SU-DHL-6 (cell line): ENCODE results near the gene HS2ST1.

ENCODE experiments used
- H2AFZ ChIP-seq: fragments of 200-600 bp; sonication (generic); 2 replicates; pipeline ENCODE4 v1.6.1; 2014; ENCODE audit warnings: low read depth, mild to moderate bottlenecking, moderate library complexity, mixed read lengths, antibody characterized with exemption, low read length; ENCODE audit not compliant: severe bottlenecking
- H3F3A ChIP-seq: fragments of 200-600 bp; shearing (Covaris generic); 2 replicates; pipeline ENCODE4 v1.6.0; 2016; ENCODE audit warnings: antibody characterized with exemption, mild to moderate bottlenecking; ENCODE audit not compliant: insufficient read depth
- H3K27ac ChIP-seq: fragments of 200-600 bp; sonication (generic); 2 replicates; pipeline ENCODE4 v1.5.1; 2016; ENCODE audit warnings: low read depth, mild to moderate bottlenecking, low read length, moderate library complexity, mixed read lengths
- H3K27me3 ChIP-seq: fragments of 200-600 bp; sonication (generic), shearing (Covaris generic); 2 replicates; pipeline ENCODE4 v1.6.0; 2014; ENCODE audit warnings: mild to moderate bottlenecking, low read length
- H3K36me3 ChIP-seq: fragments of 200-600 bp; sonication (generic); 2 replicates; pipeline ENCODE4 v1.6.1; 2014; ENCODE audit warnings: mild to moderate bottlenecking, low read length, mixed read lengths
- H3K4me2 ChIP-seq: fragments of 300-600, 200-600 bp; shearing (Covaris generic), sonication (generic); 2 replicates; pipeline ENCODE4 v1.6.0; 2014; ENCODE audit warnings: low read length, low read depth, mild to moderate bottlenecking; ENCODE audit not compliant: poor library complexity, severe bottlenecking
- H3K4me3 ChIP-seq: fragments of 200-600 bp; sonication (generic); 2 replicates; pipeline ENCODE4 v1.5.1; 2014; ENCODE audit warnings: antibody characterized with exemption, low read length, mild to moderate bottlenecking, mixed read lengths; ENCODE audit not compliant: insufficient read depth, poor library complexity, severe bottlenecking
- H3K79me2 ChIP-seq: fragments of 200-600 bp; sonication (generic); 2 replicates; pipeline ENCODE4 v1.6.1; 2014; ENCODE audit warnings: mild to moderate bottlenecking, low read length, moderate library complexity; ENCODE audit not compliant: insufficient read depth
- H3K9ac ChIP-seq: fragments of 200-600 bp; sonication (generic); 2 replicates; pipeline ENCODE4 v1.7.0; 2014; ENCODE audit warnings: mild to moderate bottlenecking, low read length
- H3K9me2 ChIP-seq: fragments of 200-600 bp; sonication (generic); replicated peaks from 2 replicates; pipeline ENCODE4 v1.6.1; 2014; ENCODE audit warnings: low read length; ENCODE audit not compliant: insufficient read depth
- H3K9me3 ChIP-seq: fragments of 200-600 bp; sonication (generic); 2 replicates; pipeline ENCODE4 v1.6.1; 2014; ENCODE audit warnings: low read length, mixed read lengths; ENCODE audit not compliant: insufficient read depth
- H4K20me1 ChIP-seq: fragments of 200-600 bp; sonication (generic); 2 replicates; pipeline ENCODE4 v1.6.1; 2014; ENCODE audit warnings: low read depth, mild to moderate bottlenecking, antibody characterized with exemption, low read length, moderate library complexity, mixed read lengths
- CTCF ChIP-seq: fragments of 200-600 bp; sonication (generic); IDR thresholded peaks from one replicate; pipeline ENCODE4 v1.5.1; 2017; ENCODE audit warnings: antibody characterized with exemption, mild to moderate bottlenecking, low read length, moderate library complexity; ENCODE audit not compliant: insufficient read depth, poor library complexity, severe bottlenecking
- EZH2phosphoT487 ChIP-seq: fragments of 200-600 bp; sonication (generic), shearing (Covaris generic); conservative IDR thresholded peaks from 2 replicates; pipeline ENCODE4 v1.6.1; 2018; ENCODE audit warnings: mild to moderate bottlenecking, antibody characterized with exemption, low read length, moderate library complexity, mixed read lengths

Gene HS2ST1

GRCh38 chr1:87144981-87145380 lies 230.5 kb downstream of the HS2ST1 start:
- no peak overlapping the region for H2AFZ ChIP-seq
- no peak overlapping the region for H3K4me3 ChIP-seq
- H3K4me2 ChIP-seq: no peak overlapping the region
- no peaks in the 10 kb centered on the region for H3K9me2 ChIP-seq
- TF ChIP-seq EZH2phosphoT487: no peak
- no peak for TF ChIP-seq CTCF
- no peaks in the 10 kb centered on the region for H3K27me3 ChIP-seq
- no peaks in the 10 kb centered on the region for H3F3A ChIP-seq
- no peaks in the 10 kb centered on the region for H3K9me3 ChIP-seq
- H3K27ac ChIP-seq: no peak overlapping the region
- no peaks in the 10 kb centered on the region for H3K36me3 ChIP-seq
- H3K9ac ChIP-seq: no peak overlapping the region
- H3K79me2 ChIP-seq: no peaks in the 10 kb centered on the region
- H4K20me1 ChIP-seq: no peaks in the 10 kb centered on the region

GRCh38 chr1:87146538-87146937 lies 232.1 kb downstream of the HS2ST1 start:
- no peak overlapping the region for H3K4me2 ChIP-seq
- H3K27me3 ChIP-seq: no peaks in the 10 kb centered on the region
- H3K27ac ChIP-seq: no peak overlapping the region
- H3K79me2 ChIP-seq: no peaks in the 10 kb centered on the region
- H2AFZ ChIP-seq: no peak overlapping the region
- no peaks in the 10 kb centered on the region for H3F3A ChIP-seq
- no peaks in the 10 kb centered on the region for H4K20me1 ChIP-seq
- no peaks in the 10 kb centered on the region for H3K9me2 ChIP-seq
- H3K4me3 ChIP-seq: no peak overlapping the region
- H3K36me3 ChIP-seq: no peaks in the 10 kb centered on the region
- no peak overlapping the region for H3K9ac ChIP-seq
- no peak for TF ChIP-seq EZH2phosphoT487
- TF ChIP-seq CTCF: no peak
- H3K9me3 ChIP-seq: no peaks in the 10 kb centered on the region

GRCh38 chr1:87146986-87147385 lies 232.6 kb downstream of the HS2ST1 start:
- Histone ChIP-seq H3K4me2 (no peak overlapping the region), H3K36me3 (no peaks in the 10 kb centered on the region), H2AFZ (no peak overlapping the region), H3K9me3 (no peaks in the 10 kb centered on the region), H3K4me3 (no peak overlapping the region), H3K9ac (no peak overlapping the region), H3F3A (no peaks in the 10 kb centered on the region), H3K27ac (no peak overlapping the region), H3K27me3 (no peaks in the 10 kb centered on the region), H3K79me2 (no peaks in the 10 kb centered on the region), H4K20me1 (no peaks in the 10 kb centered on the region), H3K9me2 (no peaks in the 10 kb centered on the region)
- TF ChIP-seq CTCF: no peak
- TF ChIP-seq EZH2phosphoT487: no peak
